Endothelial cell of umbilical vein (primary cell): ENCODE results near the gene COX8A.

Experiments
- EZH2 ChIP-seq: IDR thresholded peaks from 2 replicates; pipeline ENCODE4 v1.6.1; 2012; ENCODE audit warnings: borderline replicate concordance, low read depth, mild to moderate bottlenecking, moderate library complexity, low read length, inconsistent platforms; ENCODE audit not compliant: severe bottlenecking
- GATA2 ChIP-seq: IDR thresholded peaks from 2 replicates; pipeline ENCODE4 v1.7.0; 2011; ENCODE audit warnings: low read depth, mild to moderate bottlenecking, moderate library complexity, mixed read lengths, low read length; ENCODE audit not compliant: insufficient read length, insufficient read depth
- MYC ChIP-seq: IDR thresholded peaks from one replicate; pipeline ENCODE4 v1.6.1; 2011; ENCODE audit warnings: mild to moderate bottlenecking, low read depth, low read length
- POLR2A ChIP-seq: IDR thresholded peaks from 2 replicates; pipeline ENCODE4 v1.6.1; 2012; ENCODE audit warnings: low read depth, mild to moderate bottlenecking, control low read depth, low read length
- POLR2AphosphoS5 ChIP-seq: IDR thresholded peaks from 2 replicates; pipeline ENCODE4 v1.6.1; 2012; ENCODE audit warnings: low read depth, mild to moderate bottlenecking, control low read depth, low read length, moderate library complexity; ENCODE audit not compliant: insufficient read depth
- TF ChIP-seq, protein P1 (sequence below), 2 donors: IDR thresholded peaks; 1 replicate in 1 of 2; 2 replicates in 1 of 2; pipeline ENCODE4 v1.5.1; 2011; ENCODE audit warnings: low read length in 2 of 2, mild to moderate bottlenecking in 2 of 2, moderate library complexity in 2 of 2, control low read depth in 1 of 2, inconsistent platforms in 1 of 2, low read depth in 1 of 2; ENCODE audit not compliant: insufficient read depth in 1 of 2; ENCODE audit errors: extremely low read depth in 1 of 2
- TF ChIP-seq, protein P2 (sequence below): IDR thresholded peaks from 2 replicates; pipeline ENCODE4 v1.6.1; 2011; ENCODE audit not compliant: insufficient read depth, insufficient read length

DNA sequence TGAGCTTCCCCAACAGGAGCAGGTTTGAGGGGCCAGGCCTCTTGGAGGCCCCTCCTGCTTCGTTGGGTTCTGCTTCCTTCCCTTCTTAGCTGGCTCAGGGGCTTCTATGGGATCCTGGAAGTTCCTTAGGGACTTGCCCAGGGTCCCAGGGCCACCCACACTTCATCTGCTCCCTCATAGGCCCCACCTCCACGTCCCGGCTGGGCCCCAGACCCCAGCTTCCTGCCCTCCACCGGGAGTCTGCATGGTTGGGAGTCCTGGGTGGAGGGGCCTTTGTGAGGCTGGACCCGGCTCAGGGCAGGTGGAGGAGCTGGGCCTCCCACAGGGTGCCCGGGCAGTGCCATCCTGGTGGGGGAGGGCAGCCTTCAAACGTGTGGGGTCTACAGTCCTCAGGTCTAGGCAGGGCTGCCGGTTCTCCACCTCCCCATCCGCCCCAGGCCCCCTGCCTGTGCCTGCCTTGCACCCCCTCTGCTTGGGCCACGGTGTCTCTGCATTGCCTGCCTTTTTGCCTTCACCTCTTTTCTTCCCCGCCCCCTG lies 23.4 kb downstream of the COX8A start:
- TF ChIP-seq, protein P1, sequence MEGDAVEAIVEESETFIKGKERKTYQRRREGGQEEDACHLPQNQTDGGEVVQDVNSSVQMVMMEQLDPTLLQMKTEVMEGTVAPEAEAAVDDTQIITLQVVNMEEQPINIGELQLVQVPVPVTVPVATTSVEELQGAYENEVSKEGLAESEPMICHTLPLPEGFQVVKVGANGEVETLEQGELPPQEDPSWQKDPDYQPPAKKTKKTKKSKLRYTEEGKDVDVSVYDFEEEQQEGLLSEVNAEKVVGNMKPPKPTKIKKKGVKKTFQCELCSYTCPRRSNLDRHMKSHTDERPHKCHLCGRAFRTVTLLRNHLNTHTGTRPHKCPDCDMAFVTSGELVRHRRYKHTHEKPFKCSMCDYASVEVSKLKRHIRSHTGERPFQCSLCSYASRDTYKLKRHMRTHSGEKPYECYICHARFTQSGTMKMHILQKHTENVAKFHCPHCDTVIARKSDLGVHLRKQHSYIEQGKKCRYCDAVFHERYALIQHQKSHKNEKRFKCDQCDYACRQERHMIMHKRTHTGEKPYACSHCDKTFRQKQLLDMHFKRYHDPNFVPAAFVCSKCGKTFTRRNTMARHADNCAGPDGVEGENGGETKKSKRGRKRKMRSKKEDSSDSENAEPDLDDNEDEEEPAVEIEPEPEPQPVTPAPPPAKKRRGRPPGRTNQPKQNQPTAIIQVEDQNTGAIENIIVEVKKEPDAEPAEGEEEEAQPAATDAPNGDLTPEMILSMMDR (IDR thresholded peaks at IDR 0.05; ENCODE audit: extremely low read depth in 1 of 2, insufficient read depth in 1 of 2, low read depth in 1 of 2, low read length in 2 of 2) = no peak
- TF ChIP-seq, protein P2, sequence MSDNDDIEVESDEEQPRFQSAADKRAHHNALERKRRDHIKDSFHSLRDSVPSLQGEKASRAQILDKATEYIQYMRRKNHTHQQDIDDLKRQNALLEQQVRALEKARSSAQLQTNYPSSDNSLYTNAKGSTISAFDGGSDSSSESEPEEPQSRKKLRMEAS = no peak
- TF ChIP-seq POLR2AphosphoS5 (no peak), EZH2 (no peak), POLR2A (no peak), GATA2 (no peak), MYC (no peak)
